ENCODE measurements around the gene SPZ1. TPM values are rescaled to one million over a fixed set of nuclear protein-coding genes. Genes with fewer than 3 reads are reported as not detected.

The SPZ1 gene
- total and polyA plus RNA-seq, 2 of the 8 experiments (the other 6 are each of a cell fraction or from before 2014, with no cell fraction given): not detected

DNA sequence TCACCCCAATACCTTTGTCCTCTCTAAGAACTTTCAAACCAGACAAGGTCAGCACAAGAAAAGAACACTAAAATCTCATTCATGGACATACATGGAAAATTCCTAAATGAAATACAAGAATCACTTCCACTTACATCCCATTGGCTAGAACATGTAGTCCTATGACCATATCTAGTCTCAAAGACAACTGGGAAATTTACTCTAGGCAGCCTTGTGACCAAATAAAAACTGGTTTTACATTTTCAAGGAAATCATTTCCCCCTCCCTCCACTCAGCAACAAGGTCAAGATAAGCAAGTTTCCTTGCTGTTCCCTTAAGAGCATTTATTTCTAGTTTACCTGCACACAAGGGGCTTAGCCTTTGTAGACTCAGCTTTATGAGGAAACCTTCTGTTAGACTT, 43.6 kb upstream of the SPZ1 start:
- H2AFZ ChIP-seq (ENCODE audit: low read length): no peak overlapping the region
- DNase-seq (ENCODE audit: low read depth in 1 of 2, low spot score in 2 of 2) (no peak), FAIRE-seq (no peak)
- H3K27me3 ChIP-seq (replicated peaks in 1 of 4; ENCODE audit: control insufficient read depth in 3 of 4, extremely low read depth in 1 of 4, insufficient read depth in 3 of 4, low read length in 3 of 4): no peaks in the 10 kb centered on the region
- no peak overlapping the region for H3K56ac ChIP-seq (replicated peaks; ENCODE audit: insufficient read length, low read depth, low read length)
- no peak overlapping the region for H2BK15ac ChIP-seq (ENCODE audit: low read length)
- no peak overlapping the region for H3K27ac ChIP-seq (ENCODE audit: low read depth, low read length)
- no peak overlapping the region for H3K4me2 ChIP-seq (ENCODE audit: insufficient read depth in 1 of 2, low read depth in 2 of 2, low read length in 2 of 2)
- H3K4me1 ChIP-seq (replicated peaks in 1 of 4; ENCODE audit: control insufficient read depth in 3 of 4, insufficient read depth in 4 of 4, low read length in 3 of 4): no peaks in the 10 kb centered on the region
- H2AK5ac ChIP-seq (ENCODE audit: low read depth, low read length): no peak overlapping the region
- H3K36me3 ChIP-seq (ENCODE audit: control insufficient read depth in 2 of 4, insufficient read depth in 4 of 4, low read length in 3 of 4): no peaks in the 10 kb centered on the region
- H2BK5ac ChIP-seq (ENCODE audit: low read depth, low read length): no peak overlapping the region
- no peaks in the 10 kb centered on the region for H3K79me1 ChIP-seq (ENCODE audit: low read depth, low read length)
- no peak overlapping the region for H2BK20ac ChIP-seq (ENCODE audit: low read length)
- no peak for TF ChIP-seq CHD1 (IDR thresholded peaks at IDR 0.05; ENCODE audit: low read depth, low read length)
- TF ChIP-seq, protein P1, sequence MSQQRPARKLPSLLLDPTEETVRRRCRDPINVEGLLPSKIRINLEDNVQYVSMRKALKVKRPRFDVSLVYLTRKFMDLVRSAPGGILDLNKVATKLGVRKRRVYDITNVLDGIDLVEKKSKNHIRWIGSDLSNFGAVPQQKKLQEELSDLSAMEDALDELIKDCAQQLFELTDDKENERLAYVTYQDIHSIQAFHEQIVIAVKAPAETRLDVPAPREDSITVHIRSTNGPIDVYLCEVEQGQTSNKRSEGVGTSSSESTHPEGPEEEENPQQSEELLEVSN (IDR thresholded peaks at IDR 0.05): no peak
- no peak overlapping the region for H4K5ac ChIP-seq (ENCODE audit: insufficient read length, low read depth, low read length)
- no peaks in the 10 kb centered on the region for H3K9me3 ChIP-seq (ENCODE audit: insufficient read depth in 2 of 2, low read depth in 1 of 2, low read length in 1 of 2)
- no peaks in the 10 kb centered on the region for H4K20me1 ChIP-seq (replicated peaks in 1 of 2; ENCODE audit: control insufficient read depth in 1 of 2, insufficient read depth in 2 of 2, low read length in 2 of 2)
- no peak overlapping the region for H2BK12ac ChIP-seq (ENCODE audit: low read depth, low read length)
- H3K4ac ChIP-seq (replicated peaks; ENCODE audit: insufficient read length, low read depth, low read length): no peak overlapping the region
- no peak overlapping the region for H3K18ac ChIP-seq (ENCODE audit: extremely low read depth, low read length)
- no peak overlapping the region for H3K14ac ChIP-seq (ENCODE audit: insufficient read length)
- H3K23me2 ChIP-seq (ENCODE audit: low read depth, low read length): no peaks in the 10 kb centered on the region
- no peak overlapping the region for H3K23ac ChIP-seq (ENCODE audit: insufficient read length)
- POLR2A ChIA-PET (ENCODE audit: partially characterized antibody): interaction anchor here (0.6 to 1.2 kb wide), 2 partner anchors 59 to 246 kb away, joined by 3 read pairs; no protein-coding TSS in a partner anchor
- CTCF ChIA-PET (ENCODE audit: partially characterized antibody): interaction anchor here (0.8 to 10.0 kb wide), 11 partner anchors 14 to 184 kb away, joined by 3 to 100 read pairs (median 3); no protein-coding TSS in a partner anchor
- no peaks in the 10 kb centered on the region for H3K79me2 ChIP-seq (ENCODE audit: control insufficient read depth in 1 of 2, insufficient read depth in 2 of 2, low read length in 2 of 2)
- H3K4me3 ChIP-seq (ENCODE audit: extremely low read depth in 1 of 4, insufficient read depth in 2 of 4, low read depth in 3 of 4, low read length in 4 of 4): no peak overlapping the region
- no peak overlapping the region for H3K9ac ChIP-seq (replicated peaks in 1 of 4; ENCODE audit: extremely low read depth in 1 of 4, low read depth in 3 of 4, low read length in 3 of 4)
- H4K8ac ChIP-seq (ENCODE audit: extremely low read depth, insufficient read depth, low read length): no peak overlapping the region
- H4K91ac ChIP-seq (replicated peaks; ENCODE audit: insufficient read length, low read length): no peak overlapping the region
- no peak overlapping the region for H2BK120ac ChIP-seq (replicated peaks; ENCODE audit: low read depth, low read length)
